ENCODE results near the gene CYP27A1. TPM values are rescaled to one million over a fixed set of nuclear protein-coding genes. Genes with fewer than 3 reads are reported as not detected.

Gene CYP27A1
- total RNA-seq, 3 donors from 2014 or later = 0.14 to 0.26 (median 0.15) TPM

GRCh38 chr2:218859988-218860831 lies 78.3 kb downstream of the CYP27A1 start:
- no peak for DNase-seq
- H3K4me3 Mint-ChIP-seq = peak overlapping the region; percentile 53
- no peak for ATAC-seq
- no peaks in the 10 kb centered on the region for H3K36me3 Mint-ChIP-seq (ENCODE audit: insufficient read depth)
- H3K9me3 Mint-ChIP-seq = no peaks in the 10 kb centered on the region
- peaks cover 81% of the 10 kb centered on the region for H3K27me3 Mint-ChIP-seq (ENCODE audit: low read depth)
- H3K4me1 Mint-ChIP-seq (ENCODE audit: low read depth) = peaks cover 16% of the 10 kb centered on the region

- Mint-ChIP-seq H3K4me1 (ENCODE audit: low read depth) (peaks cover 16% of the 10 kb centered on the region), H3K9me3 (no peaks in the 10 kb centered on the region), H3K4me3 (no peak overlapping the region), H3K27me3 (ENCODE audit: low read depth) (peaks cover 74% of the 10 kb centered on the region), H3K36me3 (ENCODE audit: insufficient read depth) (no peaks in the 10 kb centered on the region)
- peak; percentile 36 to 53 for ATAC-seq
- no peak for DNase-seq
Observed at GRCh38 chr2:218860950-218861381, 79.0 kb downstream of the CYP27A1 start.

DNA sequence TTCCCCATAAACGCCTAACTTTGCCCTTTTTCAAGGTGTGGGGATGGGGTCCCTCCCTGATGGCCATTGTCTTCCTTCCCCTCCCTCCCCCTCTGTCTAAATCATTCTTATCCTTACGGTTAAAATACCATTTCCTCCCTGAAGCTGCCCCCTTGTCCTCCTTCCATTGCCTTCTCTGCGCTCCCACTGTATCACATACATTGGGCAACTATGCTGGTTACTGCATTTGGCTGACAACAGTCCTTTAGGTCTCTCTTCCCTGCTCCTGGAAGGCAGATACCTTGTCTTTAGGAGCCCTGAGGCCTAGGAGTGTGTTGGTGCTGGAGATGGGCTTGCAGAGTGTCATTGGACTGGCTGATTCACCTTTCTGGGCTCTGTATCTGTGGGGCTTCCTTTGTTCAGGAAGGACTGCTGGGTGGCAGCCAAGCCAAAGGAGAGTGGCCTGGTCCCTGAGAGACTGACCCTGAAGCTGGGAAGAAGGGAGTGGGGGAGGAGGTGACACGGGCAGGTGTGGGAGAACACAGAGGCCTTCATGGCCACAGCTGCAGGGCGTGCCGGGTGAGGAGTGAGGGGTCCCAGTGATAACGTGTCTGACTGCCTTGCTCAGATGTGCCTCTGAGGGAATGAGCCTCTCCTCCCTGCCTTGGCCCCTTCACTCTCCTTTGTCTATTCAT lies 79.8 kb downstream of the CYP27A1 start:
- no peak overlapping the region for H3K4me3 Mint-ChIP-seq

DNA sequence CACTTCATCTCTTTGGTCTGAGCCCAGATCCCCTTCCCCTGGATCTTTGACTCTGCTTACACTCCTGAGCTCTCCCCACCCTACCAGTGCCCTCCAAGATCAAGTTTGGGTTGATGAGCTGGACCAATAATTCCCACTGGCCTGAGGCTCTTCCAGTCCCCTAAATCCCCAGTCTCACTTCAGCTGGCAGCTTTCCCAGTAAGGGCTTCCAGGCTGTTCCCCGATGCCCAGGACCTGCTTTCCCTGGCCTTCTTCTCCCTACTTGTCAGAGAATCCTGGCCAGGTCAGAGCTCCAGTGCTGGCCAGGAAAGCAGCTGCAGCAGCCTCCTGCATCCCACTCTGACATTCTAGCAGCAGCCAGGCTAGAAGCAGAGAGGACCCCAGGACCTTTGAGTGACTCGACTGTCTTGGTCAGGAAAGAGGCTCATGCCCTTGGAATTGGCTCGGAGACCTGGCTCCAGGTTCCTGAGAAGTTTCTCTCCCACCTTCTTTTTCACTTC lies 81.1 kb downstream of the CYP27A1 start:
- peaks cover 54% of the 10 kb centered on the region for H3K27me3 Mint-ChIP-seq (ENCODE audit: low read depth)
- H3K4me3 Mint-ChIP-seq = no peak overlapping the region
- no peaks in the 10 kb centered on the region for H3K9me3 Mint-ChIP-seq
- no peaks in the 10 kb centered on the region for H3K36me3 Mint-ChIP-seq (ENCODE audit: insufficient read depth)
- H3K4me1 Mint-ChIP-seq (ENCODE audit: low read depth) = peaks cover 16% of the 10 kb centered on the region
- ATAC-seq = no peak
- DNase-seq = no peak

More for the DNA sequence above, 79.8 kb downstream of the CYP27A1 start:
- H3K36me3 Mint-ChIP-seq (ENCODE audit: insufficient read depth) = no peaks in the 10 kb centered on the region
- no peak for DNase-seq
- H3K27me3 Mint-ChIP-seq (ENCODE audit: low read depth) = peaks cover 67% of the 10 kb centered on the region
- H3K4me1 Mint-ChIP-seq (ENCODE audit: low read depth) = peaks cover 16% of the 10 kb centered on the region
- H3K9me3 Mint-ChIP-seq = no peaks in the 10 kb centered on the region
- no peak for ATAC-seq

Other genes with a start within 250 kb of the CYP27A1 start
- 10 to 100 TPM; 30.9 to 31.4 (median 31.2) TPM for gene USP37, start 213.8 kb upstream of the CYP27A1 start, total RNA-seq
- 100 to 1,000 TPM; 111 to 126 (median 119) TPM for gene CNOT9, start 213.3 kb upstream of the CYP27A1 start, total RNA-seq
- gene PLCD4, start 174.2 kb upstream of the CYP27A1 start, total RNA-seq = under 1 TPM in 2 of 3 donors, not detected in 1; 0.05 to 0.40 TPM
- 10 to 100 TPM; 68.5 to 75.5 (median 70.5) TPM for gene ZNF142, start 122.5 kb upstream of the CYP27A1 start, total RNA-seq
- 100 to 1,000 TPM in 1 of 3 donors, 10 to 100 TPM in 2; 94.1 to 106 (median 97.4) TPM for gene BCS1L, start 122.5 kb upstream of the CYP27A1 start, total RNA-seq
- gene RNF25, start 110.1 kb upstream of the CYP27A1 start, total RNA-seq = 10 to 100 TPM; 25.6 to 34.6 (median 32.7) TPM
- 10 to 100 TPM; 15.7 to 18.3 (median 15.7) TPM for gene STK36, start 110.1 kb upstream of the CYP27A1 start, total RNA-seq
- gene TTLL4, start 71.3 kb upstream of the CYP27A1 start, total RNA-seq = 10 to 100 TPM; 44.2 to 53.0 (median 52.5) TPM
- gene PRKAG3, start 49.7 kb downstream of the CYP27A1 start, total RNA-seq = not detected
- gene WNT6, start 77.7 kb downstream of the CYP27A1 start, total RNA-seq = under 1 TPM in 1 of 3 donors, not detected in 2; 0.11 TPM
- 1 to 10 TPM; 1.4 to 2.7 (median 2.3) TPM for gene WNT10A, start 98.7 kb downstream of the CYP27A1 start, total RNA-seq
- not detected for gene CDK5R2, start 177.5 kb downstream of the CYP27A1 start, total RNA-seq
- not detected for gene FEV, start 203.0 kb downstream of the CYP27A1 start, total RNA-seq
- not detected for gene CRYBA2, start 211.3 kb downstream of the CYP27A1 start, total RNA-seq